A549 (cell line): ENCODE measurements around the gene CPPED1. TPM values are rescaled to one million over a fixed set of nuclear protein-coding genes. Genes with fewer than 3 reads are reported as not detected.

Source experiments
- ATAC-seq, 2 experiments: fragments of 200-7000 bp in 1 of 2; fragments of >200 bp in 1 of 2; cut with Nextera tagmentation in 1 of 2; cut with Tn5 transposase in 1 of 2; 3 replicates each; pipeline versions ENCODE4 v1.8.0 to v1.9.1; 2018 to 2020; ENCODE audit warnings: mild to moderate bottlenecking in 1 of 2, moderate library complexity in 1 of 2
- CTCF ChIA-PET: fragments of 300-600 bp; sonication (Branson Sonifier 250); formaldehyde crosslinking; extraction: SDS; loops from one replicate; lab custom pipeline; 2021; ENCODE audit warnings: antibody characterized with exemption, inconsistent platforms; lab: Yijun Ruan, JAX
- POLR2A ChIA-PET: fragments of 350-600 bp; formaldehyde crosslinking; extraction: SDS; loops from one replicate; lab custom pipeline; 2021; ENCODE audit warnings: antibody characterized with exemption, inconsistent platforms; lab: Yijun Ruan, JAX
- DNase-seq, 2 experiments: peaks; one replicate each; pipeline versions ENCODE4 v3.0.0 to v3.0.0-alpha.2; 2011 to 2016; ENCODE audit warnings: low read depth in 1 of 2, low spot score in 1 of 2
- FAIRE-seq: peaks from 2 replicates; lab custom pipeline; 2011; peaks lifted over from hg19 to GRCh38; lab: Jason Lieb, UNC
- H3K27ac ChIP-seq, 2 experiments: fragments of >200 bp; sonication (Bioruptor Twin); formaldehyde crosslinking; 3 replicates each; pipeline ENCODE4 v1.5.1; 2016 to 2017
- H3K4me1 ChIP-seq: fragments of >200 bp; sonication (Bioruptor Twin); formaldehyde crosslinking; 3 replicates; pipeline ENCODE4 v1.6.1; 2016
- H3K4me2 ChIP-seq: fragments of >200 bp; sonication (Bioruptor Twin); formaldehyde crosslinking; 3 replicates; pipeline ENCODE4 v1.6.1; 2016
- H3K4me3 ChIP-seq: fragments of >200 bp; sonication (Bioruptor Twin); formaldehyde crosslinking; 3 replicates; pipeline ENCODE4 v1.5.1; 2016
- H3K9me3 ChIP-seq: fragments of >200 bp; sonication (Bioruptor Twin); formaldehyde crosslinking; 3 replicates; pipeline ENCODE4 v1.6.1; 2016
- CHD2 ChIP-seq: fragments of 150-350 bp; IDR thresholded peaks from 2 replicates; pipeline ENCODE4 v1.6.1; 2014; ENCODE audit warnings: low read length; ENCODE audit not compliant: partially characterized antibody
- CHD4 ChIP-seq: fragments of 200-600 bp; sonication (generic); IDR thresholded peaks from 2 replicates; pipeline ENCODE4 v1.6.1; 2016; ENCODE audit warnings: antibody characterized with exemption, mild to moderate bottlenecking, borderline replicate concordance
- EHF ChIP-seq: fragments of 250-450 bp; sonication (Bioruptor Pico); IDR thresholded peaks from 2 replicates; pipeline ENCODE4 v1.5.0; 2020; ENCODE audit warnings: mild to moderate bottlenecking
- ESRRA ChIP-seq: fragments of 150-350 bp; IDR thresholded peaks from 2 replicates; pipeline ENCODE4 v1.6.1; 2014; ENCODE audit warnings: mild to moderate bottlenecking, low read length, borderline replicate concordance
- FOXS1 ChIP-seq: fragments of 250-450 bp; sonication (Bioruptor Pico); IDR thresholded peaks from 2 replicates; pipeline ENCODE4 v1.5.0; 2020; ENCODE audit warnings: mild to moderate bottlenecking, moderate library complexity
- HEYL ChIP-seq: fragments of 250-450 bp; sonication (Bioruptor Pico); IDR thresholded peaks from 2 replicates; pipeline ENCODE4 v1.8.0; 2021; ENCODE audit warnings: mild to moderate bottlenecking, moderate library complexity
- HOXA7 ChIP-seq: fragments of 250-450 bp; sonication (Bioruptor Pico); IDR thresholded peaks from 2 replicates; pipeline ENCODE4 v1.5.0; 2020; ENCODE audit warnings: mild to moderate bottlenecking, moderate library complexity
- JUN ChIP-seq, 2 experiments: fragments of >200 bp; sonication (Bioruptor Twin); formaldehyde crosslinking; IDR thresholded peaks; 2 replicates in 1 of 2; 3 replicates in 1 of 2; pipeline ENCODE4 v1.6.1; 2016 to 2017
- JUNB ChIP-seq: fragments of >200 bp; sonication (Bioruptor Twin); formaldehyde crosslinking; IDR thresholded peaks from 2 replicates; pipeline ENCODE4 v1.6.1; 2016
- KDM1A ChIP-seq: fragments of 200-600 bp; sonication (generic); IDR thresholded peaks from 2 replicates; pipeline ENCODE4 v1.6.1; 2016; ENCODE audit warnings: low read depth, mild to moderate bottlenecking
- NPAS2 ChIP-seq: fragments of 250-450 bp; sonication (Bioruptor Pico); IDR thresholded peaks from 2 replicates; pipeline ENCODE4 v1.8.0; 2022; ENCODE audit warnings: mild to moderate bottlenecking, moderate library complexity, borderline replicate concordance
- NR3C1 ChIP-seq: fragments of >200 bp; sonication (Bioruptor Twin); formaldehyde crosslinking; IDR thresholded peaks from 3 replicates; pipeline ENCODE4 v1.6.1; 2017
- POLR2A ChIP-seq: IDR thresholded peaks from 2 replicates; pipeline ENCODE4 v1.6.1; 2012; ENCODE audit warnings: mild to moderate bottlenecking, low read length
- POLR2AphosphoS2 ChIP-seq: conservative IDR thresholded peaks from 2 replicates; pipeline ENCODE4 v1.6.1; 2012; ENCODE audit warnings: low read length, improper control_type of control experiment, inconsistent platforms
- RAD21 ChIP-seq, 2 experiments: fragments of >200 bp in 1 of 2; sonication (Bioruptor Twin) in 1 of 2; formaldehyde crosslinking in 1 of 2; IDR thresholded peaks in 1 of 2; conservative IDR thresholded peaks in 1 of 2; 2 replicates in 1 of 2; 3 replicates in 1 of 2; pipeline ENCODE4 v1.6.1; 2012 to 2018; ENCODE audit warnings: inconsistent platforms in 1 of 2
- RFX5 ChIP-seq: fragments of 450-650 bp; IDR thresholded peaks from 2 replicates; pipeline ENCODE4 v1.7.1; 2014; ENCODE audit warnings: antibody characterized with exemption, mild to moderate bottlenecking, moderate library complexity
- RNF2 ChIP-seq: fragments of 200-600 bp; sonication (generic); IDR thresholded peaks from 2 replicates; pipeline ENCODE4 v1.6.1; 2016; ENCODE audit warnings: low read depth, mild to moderate bottlenecking, antibody characterized with exemption, moderate library complexity, borderline replicate concordance
- SREBF2 ChIP-seq: fragments of 450-650 bp; IDR thresholded peaks from 2 replicates; pipeline ENCODE4 v1.6.1; 2014; ENCODE audit warnings: mild to moderate bottlenecking, moderate library complexity
- TP53 ChIP-seq: fragments of 250-450 bp; sonication (Bioruptor Pico); IDR thresholded peaks from 2 replicates; pipeline ENCODE4 v1.5.0; 2021; ENCODE audit warnings: mild to moderate bottlenecking, moderate library complexity
- ZFP36 ChIP-seq: fragments of 450-650 bp; IDR thresholded peaks from 2 replicates; pipeline ENCODE4 v1.6.1; 2014; ENCODE audit warnings: borderline replicate concordance; ENCODE audit not compliant: partially characterized antibody
- WGBS: methylation state at CpG from one replicate; pipeline ENCODE4 v1.1.6; 2017; ENCODE audit errors: missing lambda C conversion rate; 5-methylcytosine and 5-hydroxymethylcytosine counted together
- polyA plus RNA-seq, 4 experiments: library from polyadenylated mRNA; depleted of rRNA in 3 of 4; stranded (reverse); fragments of >200 nt; fragmentation: RNase III in 1 of 4; extraction: RNeasy Plus Mini Kit Qiagen cat#74134 plus additional on column Dnase treatment in 1 of 4; gene quantifications; 2 replicates in 3 of 4; 3 replicates in 1 of 4; pipeline ENCODE4 v1.2.3, GENCODE V29; 2011 to 2017
- TF ChIP-seq, protein P1 (sequence below): fragments of >200 bp; sonication (Bioruptor Twin); formaldehyde crosslinking; IDR thresholded peaks from 3 replicates; pipeline ENCODE4 v1.6.1; 2016
- TF ChIP-seq, protein P2 (sequence below): fragments of 250-450 bp; sonication (Bioruptor Pico); IDR thresholded peaks from 2 replicates; pipeline ENCODE4 v1.5.0; 2020; ENCODE audit warnings: low read depth, mild to moderate bottlenecking, moderate library complexity
- TF ChIP-seq, protein P3 (sequence below): IDR thresholded peaks from 2 replicates; pipeline ENCODE4 v1.6.1; 2012
- TF ChIP-seq, protein P4 (sequence below): IDR thresholded peaks from 2 replicates; pipeline ENCODE4 v1.6.1; 2012

CPPED1 gene
- polyA plus RNA-seq, 2 of the 4 experiments (the other 2 are of a cell fraction) = 16.1 to 30.5 TPM

DNA sequence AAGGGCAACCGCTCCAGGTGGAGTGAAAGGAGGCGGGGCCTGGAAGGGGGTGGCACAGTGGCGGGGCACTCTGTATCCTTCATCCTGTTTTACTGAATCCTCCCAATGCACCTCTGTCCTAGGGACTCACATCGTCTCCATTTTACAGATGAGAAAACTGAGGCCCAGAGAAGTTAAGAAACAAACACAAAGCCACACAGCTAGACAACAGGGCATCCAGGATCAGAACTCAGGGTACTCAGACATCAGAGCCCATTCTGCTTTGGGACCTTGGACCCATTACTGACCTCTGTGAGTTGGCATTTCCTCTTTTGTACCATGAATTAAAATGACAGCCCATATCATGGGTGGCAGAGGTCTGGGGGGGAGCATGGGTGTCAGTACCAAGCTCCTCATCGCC, 129.2 kb downstream of the CPPED1 start:
- WGBS = 90% methylated on average over 5 of the region's 5 CpGs
- ATAC-seq (no peak), FAIRE-seq (no peak), DNase-seq (no peak)
- ChIA-PET POLR2A (no interaction called here), CTCF (no interaction called here)
- Histone ChIP-seq H3K9me3 (no peaks in the 10 kb centered on the region), H3K4me1 (peaks cover 12% of the 10 kb centered on the region; the same call in 2 of the 3 replicates), H3K4me3 (no peak overlapping the region), H3K4me2 (no peak overlapping the region), H3K27ac (no peak overlapping the region)
- TF ChIP-seq, protein P1, sequence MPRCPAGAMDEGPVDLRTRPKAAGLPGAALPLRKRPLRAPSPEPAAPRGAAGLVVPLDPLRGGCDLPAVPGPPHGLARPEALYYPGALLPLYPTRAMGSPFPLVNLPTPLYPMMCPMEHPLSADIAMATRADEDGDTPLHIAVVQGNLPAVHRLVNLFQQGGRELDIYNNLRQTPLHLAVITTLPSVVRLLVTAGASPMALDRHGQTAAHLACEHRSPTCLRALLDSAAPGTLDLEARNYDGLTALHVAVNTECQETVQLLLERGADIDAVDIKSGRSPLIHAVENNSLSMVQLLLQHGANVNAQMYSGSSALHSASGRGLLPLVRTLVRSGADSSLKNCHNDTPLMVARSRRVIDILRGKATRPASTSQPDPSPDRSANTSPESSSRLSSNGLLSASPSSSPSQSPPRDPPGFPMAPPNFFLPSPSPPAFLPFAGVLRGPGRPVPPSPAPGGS = no peak
- TF ChIP-seq ESRRA = no peak
- no peak for TF ChIP-seq NPAS2 (CRISPR knock-in tag)
- TF ChIP-seq SREBF2 = no peak
- TF ChIP-seq JUN (IDR thresholded peaks at IDR 0.05) = no peak
- TF ChIP-seq JUNB = no peak
- no peak for TF ChIP-seq POLR2AphosphoS2
- no peak for TF ChIP-seq CHD2
- no peak for TF ChIP-seq ZFP36
- TF ChIP-seq RNF2 = no peak
- TF ChIP-seq CHD4 = no peak
- no peak for TF ChIP-seq HOXA7 (CRISPR knock-in tag)
- TF ChIP-seq POLR2A = no peak
- TF ChIP-seq, protein P2, sequence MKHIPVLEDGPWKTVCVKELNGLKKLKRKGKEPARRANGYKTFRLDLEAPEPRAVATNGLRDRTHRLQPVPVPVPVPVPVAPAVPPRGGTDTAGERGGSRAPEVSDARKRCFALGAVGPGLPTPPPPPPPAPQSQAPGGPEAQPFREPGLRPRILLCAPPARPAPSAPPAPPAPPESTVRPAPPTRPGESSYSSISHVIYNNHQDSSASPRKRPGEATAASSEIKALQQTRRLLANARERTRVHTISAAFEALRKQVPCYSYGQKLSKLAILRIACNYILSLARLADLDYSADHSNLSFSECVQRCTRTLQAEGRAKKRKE (CRISPR knock-in tag) = no peak
- TF ChIP-seq EHF (CRISPR knock-in tag) = no peak

DNA sequence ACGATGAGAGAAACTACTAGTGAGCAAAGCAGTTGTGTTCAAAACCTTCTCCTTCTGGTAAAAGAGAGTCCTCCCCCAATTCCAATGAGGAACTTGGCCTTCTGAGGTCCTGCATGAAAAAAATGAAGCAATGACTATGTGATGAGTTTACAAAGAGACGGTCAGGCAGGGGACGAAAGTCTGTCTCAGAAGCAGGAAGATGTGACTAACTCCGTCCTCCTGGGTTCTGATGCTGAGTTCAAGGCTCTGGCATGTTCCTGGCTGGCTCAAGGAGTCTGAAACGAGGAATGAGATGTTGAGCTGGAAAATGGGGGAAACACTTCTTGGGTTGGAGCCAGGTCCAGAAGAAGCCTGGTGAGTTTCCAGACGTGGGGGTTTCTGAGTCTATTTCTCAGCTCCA, 129.6 kb downstream of the CPPED1 start:
- Histone ChIP-seq H3K4me1 (peaks cover 10% of the 10 kb centered on the region; the same call in 2 of the 3 replicates), H3K4me3 (no peak overlapping the region), H3K27ac (no peak overlapping the region), H3K9me3 (no peaks in the 10 kb centered on the region; the same call in 2 of the 3 replicates), H3K4me2 (no peak overlapping the region)
- FAIRE-seq (no peak), DNase-seq (peak in 1 of 2 experiments; percentile 9), ATAC-seq (no peak)
- POLR2A ChIA-PET = no interaction called here
- 45% methylated on average over 6 of the region's 6 CpGs for WGBS
- CTCF ChIA-PET = no interaction called here
- TF ChIP-seq, protein P3, sequence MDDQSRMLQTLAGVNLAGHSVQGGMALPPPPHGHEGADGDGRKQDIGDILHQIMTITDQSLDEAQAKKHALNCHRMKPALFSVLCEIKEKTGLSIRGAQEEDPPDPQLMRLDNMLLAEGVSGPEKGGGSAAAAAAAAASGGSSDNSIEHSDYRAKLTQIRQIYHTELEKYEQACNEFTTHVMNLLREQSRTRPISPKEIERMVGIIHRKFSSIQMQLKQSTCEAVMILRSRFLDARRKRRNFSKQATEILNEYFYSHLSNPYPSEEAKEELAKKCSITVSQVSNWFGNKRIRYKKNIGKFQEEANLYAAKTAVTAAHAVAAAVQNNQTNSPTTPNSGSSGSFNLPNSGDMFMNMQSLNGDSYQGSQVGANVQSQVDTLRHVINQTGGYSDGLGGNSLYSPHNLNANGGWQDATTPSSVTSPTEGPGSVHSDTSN = no peak
- TF ChIP-seq RAD21 (conservative IDR thresholded peaks at IDR 0.05 in 1 of 2, IDR thresholded peaks at IDR 0.05 in 1 of 2) (no peak), SREBF2 (no peak), NR3C1 (no peak), HEYL (CRISPR knock-in tag) (no peak), FOXS1 (CRISPR knock-in tag) (no peak), RFX5 (no peak), KDM1A (no peak), ZFP36 (no peak), TP53 (CRISPR knock-in tag) (no peak)
- TF ChIP-seq, protein P4, sequence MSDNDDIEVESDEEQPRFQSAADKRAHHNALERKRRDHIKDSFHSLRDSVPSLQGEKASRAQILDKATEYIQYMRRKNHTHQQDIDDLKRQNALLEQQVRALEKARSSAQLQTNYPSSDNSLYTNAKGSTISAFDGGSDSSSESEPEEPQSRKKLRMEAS = no peak
